ENCODE results near the gene GABBR2. TPM values are rescaled to one million over a fixed set of nuclear protein-coding genes. Genes with fewer than 3 reads are reported as not detected.

The GABBR2 gene
- total and polyA plus RNA-seq, 12 donors: 0.17 to 9.0 (median 3.7) TPM

- DNase-seq: no peak
- H3K9me3 ChIP-seq (replicated peaks in 1 of 3): no peaks in the 10 kb centered on the region
- 76 to 82% (median 79%) methylated on average over 2 of the region's 2 CpGs for WGBS, 4 donors
- no peak overlapping the region for H3K4me3 ChIP-seq
- intact Hi-C loops (cut with DNase I): no loop called here
- H3K27me3 ChIP-seq: peaks cover 4% of the 10 kb centered on the region
- H3K27ac ChIP-seq: no peak overlapping the region
- no peaks in the 10 kb centered on the region for H3K4me1 ChIP-seq (replicated peaks in 1 of 2)
- H3K36me3 ChIP-seq (replicated peaks in 1 of 2): no peaks in the 10 kb centered on the region
- TF ChIP-seq, protein P1, sequence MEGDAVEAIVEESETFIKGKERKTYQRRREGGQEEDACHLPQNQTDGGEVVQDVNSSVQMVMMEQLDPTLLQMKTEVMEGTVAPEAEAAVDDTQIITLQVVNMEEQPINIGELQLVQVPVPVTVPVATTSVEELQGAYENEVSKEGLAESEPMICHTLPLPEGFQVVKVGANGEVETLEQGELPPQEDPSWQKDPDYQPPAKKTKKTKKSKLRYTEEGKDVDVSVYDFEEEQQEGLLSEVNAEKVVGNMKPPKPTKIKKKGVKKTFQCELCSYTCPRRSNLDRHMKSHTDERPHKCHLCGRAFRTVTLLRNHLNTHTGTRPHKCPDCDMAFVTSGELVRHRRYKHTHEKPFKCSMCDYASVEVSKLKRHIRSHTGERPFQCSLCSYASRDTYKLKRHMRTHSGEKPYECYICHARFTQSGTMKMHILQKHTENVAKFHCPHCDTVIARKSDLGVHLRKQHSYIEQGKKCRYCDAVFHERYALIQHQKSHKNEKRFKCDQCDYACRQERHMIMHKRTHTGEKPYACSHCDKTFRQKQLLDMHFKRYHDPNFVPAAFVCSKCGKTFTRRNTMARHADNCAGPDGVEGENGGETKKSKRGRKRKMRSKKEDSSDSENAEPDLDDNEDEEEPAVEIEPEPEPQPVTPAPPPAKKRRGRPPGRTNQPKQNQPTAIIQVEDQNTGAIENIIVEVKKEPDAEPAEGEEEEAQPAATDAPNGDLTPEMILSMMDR (IDR thresholded peaks at IDR 0.05): no peak
- TF ChIP-seq POLR2A (IDR thresholded peaks at IDR 0.05): no peak
These were observed 365.9 kb downstream of the GABBR2 start for GRCh38 chr9:98342820-98343210.

DNA sequence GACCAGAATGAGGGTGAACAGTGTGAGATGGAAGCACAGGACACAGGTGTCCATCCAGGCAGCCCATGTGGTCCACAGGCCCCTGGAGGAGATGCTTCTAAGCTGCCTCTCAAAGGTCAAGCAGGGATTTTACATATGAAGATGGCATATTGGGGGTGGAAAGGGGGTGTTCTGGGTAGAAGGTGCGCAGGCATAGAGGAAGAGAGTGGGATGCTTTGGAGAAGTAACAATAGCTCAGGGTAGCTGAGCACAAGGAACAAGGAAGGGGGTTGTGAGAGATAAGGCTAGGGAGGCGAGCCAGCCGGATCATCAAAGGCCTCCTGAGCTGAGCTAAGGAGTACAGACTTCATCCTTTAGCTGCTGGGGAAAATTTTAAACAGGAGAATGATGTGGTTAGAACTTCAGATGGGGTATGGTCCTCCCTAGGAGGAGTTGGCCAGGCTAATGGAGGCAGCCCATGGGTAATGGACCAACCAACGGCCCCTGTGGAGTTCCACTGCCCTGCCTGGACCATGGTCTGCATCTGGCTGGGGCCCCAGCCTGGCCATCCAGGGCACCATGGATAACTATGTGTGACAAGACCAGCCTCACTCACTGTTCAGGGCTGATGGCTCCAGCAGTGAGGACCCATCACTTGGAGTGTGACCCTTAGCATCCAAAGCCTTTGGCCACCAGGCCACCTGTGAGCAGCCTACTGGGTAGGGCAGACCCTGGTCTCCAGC lies 366.5 kb downstream of the GABBR2 start:
- WGBS, 4 donors: 77 to 93% (median 86%) methylated on average over 3 to 4 of the region's 4 CpGs
- H3K4me1 ChIP-seq (replicated peaks in 1 of 2): no peaks in the 10 kb centered on the region
- DNase-seq: no peak
- H3K36me3 ChIP-seq (replicated peaks in 1 of 2): no peaks in the 10 kb centered on the region
- no peak for TF ChIP-seq POLR2A (IDR thresholded peaks at IDR 0.05)
- TF ChIP-seq, protein P1 (IDR thresholded peaks at IDR 0.05): no peak
- H3K9me3 ChIP-seq (replicated peaks in 1 of 3): no peaks in the 10 kb centered on the region
- H3K4me3 ChIP-seq: no peak overlapping the region
- no peak overlapping the region for H3K27ac ChIP-seq
- H3K27me3 ChIP-seq: peaks cover 4% of the 10 kb centered on the region
- intact Hi-C loops (cut with DNase I): no loop called here

GRCh38 chr9:98341157-98342097 lies 367.3 kb downstream of the GABBR2 start:
- no peak overlapping the region for H3K27ac ChIP-seq
- WGBS, 4 donors: 58 to 63% (median 59%) methylated on average over 20 of the region's 20 CpGs
- H3K4me1 ChIP-seq (replicated peaks in 1 of 2): no peaks in the 10 kb centered on the region
- no peak overlapping the region for H3K4me3 ChIP-seq
- no peaks in the 10 kb centered on the region for H3K9me3 ChIP-seq (replicated peaks in 1 of 3)
- TF ChIP-seq, protein P1 (IDR thresholded peaks at IDR 0.05): no peak
- no peak for TF ChIP-seq POLR2A (IDR thresholded peaks at IDR 0.05)
- H3K27me3 ChIP-seq: peaks cover 4% of the 10 kb centered on the region
- DNase-seq: no peak
- intact Hi-C loops (cut with DNase I): no loop called here
- no peaks in the 10 kb centered on the region for H3K36me3 ChIP-seq (replicated peaks in 1 of 2)

GRCh38 chr9:98339987-98340800 lies 368.5 kb downstream of the GABBR2 start:
- 84 to 93% (median 86%) methylated on average over 6 of the region's 6 CpGs for WGBS, 4 donors
- DNase-seq: no peak
- no peaks in the 10 kb centered on the region for H3K36me3 ChIP-seq (replicated peaks in 1 of 2)
- H3K4me3 ChIP-seq: no peak overlapping the region
- no peak overlapping the region for H3K27ac ChIP-seq
- intact Hi-C loops (cut with DNase I): no loop called here
- TF ChIP-seq, protein P1 (IDR thresholded peaks at IDR 0.05): no peak
- TF ChIP-seq POLR2A (IDR thresholded peaks at IDR 0.05): no peak
- H3K27me3 ChIP-seq: peaks cover 4% of the 10 kb centered on the region
- no peaks in the 10 kb centered on the region for H3K4me1 ChIP-seq (replicated peaks in 1 of 2)
- H3K9me3 ChIP-seq (replicated peaks in 1 of 3): no peaks in the 10 kb centered on the region

Measured in adrenal gland (tissue), 12 donors.